MM.1S (cell line): ENCODE data around the gene OR52B6.

Experiments used
- EZH2 ChIP-seq: fragments of 300-600 bp; sonication (generic); optimal IDR thresholded peaks from 2 replicates; pipeline ENCODE3; 2017; ENCODE audit warnings: low read depth, mild to moderate bottlenecking, antibody characterized with exemption, low read length, mixed read lengths
- TF ChIP-seq, protein P1 (sequence below): fragments of 300-600 bp; sonication (generic); IDR thresholded peaks from 2 replicates; pipeline ENCODE4 v1.5.1; 2016; ENCODE audit warnings: antibody characterized with exemption, low read length, mixed read lengths

DNA sequence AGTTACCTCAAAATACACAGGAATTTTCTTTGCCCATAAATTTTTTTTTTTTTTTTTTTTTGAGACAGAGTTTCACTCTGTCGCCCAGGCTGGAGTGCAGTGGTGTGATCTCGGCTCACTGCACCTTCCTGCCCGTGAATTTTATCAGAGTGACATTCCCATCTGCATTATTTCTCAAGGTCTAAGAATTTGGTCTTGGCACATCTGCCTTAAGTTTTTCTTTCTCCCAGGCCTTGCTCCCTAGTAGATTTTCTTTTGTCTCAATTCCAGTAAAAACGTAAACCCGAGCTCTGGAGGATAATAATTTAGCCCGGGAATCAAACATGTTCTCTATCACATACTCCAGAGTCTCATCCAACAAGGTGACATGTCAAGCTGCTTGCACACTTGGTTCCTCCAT is 28.1 kb downstream of the OR52B6 start:
- TF ChIP-seq EZH2, result no peak
- TF ChIP-seq, protein P1, sequence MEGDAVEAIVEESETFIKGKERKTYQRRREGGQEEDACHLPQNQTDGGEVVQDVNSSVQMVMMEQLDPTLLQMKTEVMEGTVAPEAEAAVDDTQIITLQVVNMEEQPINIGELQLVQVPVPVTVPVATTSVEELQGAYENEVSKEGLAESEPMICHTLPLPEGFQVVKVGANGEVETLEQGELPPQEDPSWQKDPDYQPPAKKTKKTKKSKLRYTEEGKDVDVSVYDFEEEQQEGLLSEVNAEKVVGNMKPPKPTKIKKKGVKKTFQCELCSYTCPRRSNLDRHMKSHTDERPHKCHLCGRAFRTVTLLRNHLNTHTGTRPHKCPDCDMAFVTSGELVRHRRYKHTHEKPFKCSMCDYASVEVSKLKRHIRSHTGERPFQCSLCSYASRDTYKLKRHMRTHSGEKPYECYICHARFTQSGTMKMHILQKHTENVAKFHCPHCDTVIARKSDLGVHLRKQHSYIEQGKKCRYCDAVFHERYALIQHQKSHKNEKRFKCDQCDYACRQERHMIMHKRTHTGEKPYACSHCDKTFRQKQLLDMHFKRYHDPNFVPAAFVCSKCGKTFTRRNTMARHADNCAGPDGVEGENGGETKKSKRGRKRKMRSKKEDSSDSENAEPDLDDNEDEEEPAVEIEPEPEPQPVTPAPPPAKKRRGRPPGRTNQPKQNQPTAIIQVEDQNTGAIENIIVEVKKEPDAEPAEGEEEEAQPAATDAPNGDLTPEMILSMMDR, result no peak
